ENCODE measurements around the gene MRPL52.

Gene MRPL52

DNA sequence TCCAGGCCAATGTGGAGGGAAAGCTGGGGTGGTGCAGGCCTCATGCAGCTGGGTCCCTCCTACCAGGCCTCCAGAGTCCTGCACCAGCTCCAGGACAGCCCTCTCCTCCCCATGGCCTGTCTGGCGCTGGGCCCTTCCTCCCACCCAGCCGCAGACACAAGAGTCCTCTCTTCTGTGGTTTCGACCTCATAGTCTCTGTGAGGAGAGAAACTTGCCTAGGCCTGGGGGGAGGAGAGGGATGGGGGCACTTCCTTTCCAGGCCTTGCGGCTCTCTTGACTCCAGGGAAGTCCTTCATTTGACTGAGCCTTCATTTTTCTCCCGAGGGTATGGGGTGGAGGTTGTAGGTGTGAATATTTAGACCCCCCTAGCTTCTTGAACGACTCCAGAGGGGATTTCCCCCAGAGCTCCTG lies 8.9 kb downstream of the MRPL52 start:
- POLR2A ChIA-PET = interaction anchor here (1.1 kb wide), 1 partner anchor 8 kb away, joined by 3 read pairs; no protein-coding TSS in a partner anchor
- CTCF ChIA-PET = interaction anchor here (0.5 to 1.7 kb wide), 6 partner anchors 12 to 282 kb away, joined by 3 to 13 read pairs (median 4); no protein-coding TSS in a partner anchor
- Histone ChIP-seq H3K36me3 (ENCODE audit: control insufficient read depth in 2 of 2, insufficient read depth in 1 of 2, low read length in 2 of 2) (peaks cover 10 to 18% of the 10 kb centered on the region in 2 experiments; a peak in 2 of 3 replicates), H3K27ac (ENCODE audit: extremely low read depth, low read depth, low read length) (no peak overlapping the region), H3K4me3 (ENCODE audit: low read depth, low read length) (no peak overlapping the region), H3K9me3 (ENCODE audit: control insufficient read depth, insufficient read depth, low read depth, low read length) (no peaks in the 10 kb centered on the region), H3K4me1 (ENCODE audit: control insufficient read depth, insufficient read depth, low read length) (no peaks in the 10 kb centered on the region)
- no peak for TF ChIP-seq ZNF426 (tag by site-specific recombination; IDR thresholded peaks at IDR 0.05)
- no peak for TF ChIP-seq MEIS1 (CRISPR knock-in tag; IDR thresholded peaks at IDR 0.05; ENCODE audit: borderline replicate concordance)
- TF ChIP-seq, protein P1, sequence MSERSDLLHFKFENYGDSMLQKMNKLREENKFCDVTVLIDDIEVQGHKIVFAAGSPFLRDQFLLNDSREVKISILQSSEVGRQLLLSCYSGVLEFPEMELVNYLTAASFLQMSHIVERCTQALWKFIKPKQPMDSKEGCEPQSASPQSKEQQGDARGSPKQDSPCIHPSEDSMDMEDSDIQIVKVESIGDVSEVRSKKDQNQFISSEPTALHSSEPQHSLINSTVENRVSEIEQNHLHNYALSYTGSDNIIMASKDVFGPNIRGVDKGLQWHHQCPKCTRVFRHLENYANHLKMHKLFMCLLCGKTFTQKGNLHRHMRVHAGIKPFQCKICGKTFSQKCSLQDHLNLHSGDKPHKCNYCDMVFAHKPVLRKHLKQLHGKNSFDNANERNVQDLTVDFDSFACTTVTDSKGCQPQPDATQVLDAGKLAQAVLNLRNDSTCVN (tag by site-specific recombination; optimal IDR thresholded peaks at IDR 0.05) = no peak
- TF ChIP-seq TCF7L2 (IDR thresholded peaks at IDR 0.05; ENCODE audit: borderline replicate concordance, low read depth, low read length) = no peak

DNA sequence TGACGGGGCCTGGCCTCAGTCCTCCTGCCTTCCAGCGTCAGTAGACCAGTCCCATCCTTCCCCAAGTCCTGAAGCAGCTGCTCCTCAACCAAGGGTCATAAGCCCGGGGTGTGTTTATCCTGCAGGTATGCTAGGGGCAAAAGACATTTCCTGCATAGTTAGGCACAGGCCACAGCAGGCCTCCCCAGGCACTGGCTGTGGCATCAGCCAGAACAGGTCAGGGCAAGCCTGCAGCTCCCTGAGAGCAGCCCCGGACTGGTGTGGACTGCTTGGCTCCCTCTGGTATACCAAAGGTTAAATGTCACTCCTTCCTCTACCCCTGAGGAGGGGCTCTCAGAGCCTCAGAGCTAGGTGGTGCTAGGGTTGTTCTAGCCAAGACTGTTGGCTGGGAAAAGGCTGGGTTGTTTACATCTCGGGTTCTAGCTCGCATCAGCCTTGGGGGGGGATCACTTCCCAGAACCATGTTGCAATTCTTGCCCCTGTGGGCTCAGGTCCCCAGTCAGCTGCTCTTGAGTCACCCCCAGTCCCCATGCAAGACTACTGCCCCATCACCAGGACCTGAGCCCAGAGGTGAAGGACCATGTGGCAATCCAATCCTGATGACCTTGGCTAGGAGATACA lies 9.6 kb downstream of the MRPL52 start:
- H3K4me1 ChIP-seq (ENCODE audit: control insufficient read depth, insufficient read depth, low read length) = no peaks in the 10 kb centered on the region
- TF ChIP-seq, protein P2, sequence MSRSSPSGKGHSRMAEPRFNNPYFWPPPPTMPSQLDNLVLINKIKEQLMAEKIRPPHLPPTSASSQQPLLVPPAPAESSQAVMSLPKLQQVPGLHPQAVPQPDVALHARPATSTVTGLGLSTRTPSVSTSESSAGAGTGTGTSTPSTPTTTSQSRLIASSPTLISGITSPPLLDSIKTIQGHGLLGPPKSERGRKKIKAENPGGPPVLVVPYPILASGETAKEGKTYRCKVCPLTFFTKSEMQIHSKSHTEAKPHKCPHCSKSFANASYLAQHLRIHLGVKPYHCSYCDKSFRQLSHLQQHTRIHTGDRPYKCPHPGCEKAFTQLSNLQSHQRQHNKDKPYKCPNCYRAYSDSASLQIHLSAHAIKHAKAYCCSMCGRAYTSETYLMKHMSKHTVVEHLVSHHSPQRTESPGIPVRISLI (tag by site-specific recombination; IDR thresholded peaks at IDR 0.05) = no peak
- TF ChIP-seq, protein P3, sequence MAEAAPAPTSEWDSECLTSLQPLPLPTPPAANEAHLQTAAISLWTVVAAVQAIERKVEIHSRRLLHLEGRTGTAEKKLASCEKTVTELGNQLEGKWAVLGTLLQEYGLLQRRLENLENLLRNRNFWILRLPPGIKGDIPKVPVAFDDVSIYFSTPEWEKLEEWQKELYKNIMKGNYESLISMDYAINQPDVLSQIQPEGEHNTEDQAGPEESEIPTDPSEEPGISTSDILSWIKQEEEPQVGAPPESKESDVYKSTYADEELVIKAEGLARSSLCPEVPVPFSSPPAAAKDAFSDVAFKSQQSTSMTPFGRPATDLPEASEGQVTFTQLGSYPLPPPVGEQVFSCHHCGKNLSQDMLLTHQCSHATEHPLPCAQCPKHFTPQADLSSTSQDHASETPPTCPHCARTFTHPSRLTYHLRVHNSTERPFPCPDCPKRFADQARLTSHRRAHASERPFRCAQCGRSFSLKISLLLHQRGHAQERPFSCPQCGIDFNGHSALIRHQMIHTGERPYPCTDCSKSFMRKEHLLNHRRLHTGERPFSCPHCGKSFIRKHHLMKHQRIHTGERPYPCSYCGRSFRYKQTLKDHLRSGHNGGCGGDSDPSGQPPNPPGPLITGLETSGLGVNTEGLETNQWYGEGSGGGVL (tag by site-specific recombination; IDR thresholded peaks at IDR 0.05) = peak; percentile 46
- TF ChIP-seq ZNF266 (tag by site-specific recombination; IDR thresholded peaks at IDR 0.05; ENCODE audit: low read depth) (no peak), KLF7 (tag by site-specific recombination; IDR thresholded peaks at IDR 0.05; ENCODE audit: borderline replicate concordance) (no peak)
- no peak overlapping the region for H3K4me3 ChIP-seq (ENCODE audit: low read depth, low read length)
- H3K27ac ChIP-seq (ENCODE audit: extremely low read depth, low read depth, low read length) = no peak overlapping the region
- POLR2A ChIA-PET = interaction anchor here (1.1 kb wide), 1 partner anchor 9 kb away, joined by 3 read pairs; no protein-coding TSS in a partner anchor
- CTCF ChIA-PET = interaction anchor here (0.5 to 2.7 kb wide), 9 partner anchors 12 to 282 kb away, joined by 3 to 13 read pairs (median 5); no protein-coding TSS in a partner anchor
- H3K9me3 ChIP-seq (ENCODE audit: control insufficient read depth, insufficient read depth, low read depth, low read length) = no peaks in the 10 kb centered on the region
- H3K36me3 ChIP-seq (ENCODE audit: control insufficient read depth in 2 of 2, insufficient read depth in 1 of 2, low read length in 2 of 2) = peaks cover 6 to 12% of the 10 kb centered on the region in 2 experiments; a peak in 2 of 3 replicates

DNA sequence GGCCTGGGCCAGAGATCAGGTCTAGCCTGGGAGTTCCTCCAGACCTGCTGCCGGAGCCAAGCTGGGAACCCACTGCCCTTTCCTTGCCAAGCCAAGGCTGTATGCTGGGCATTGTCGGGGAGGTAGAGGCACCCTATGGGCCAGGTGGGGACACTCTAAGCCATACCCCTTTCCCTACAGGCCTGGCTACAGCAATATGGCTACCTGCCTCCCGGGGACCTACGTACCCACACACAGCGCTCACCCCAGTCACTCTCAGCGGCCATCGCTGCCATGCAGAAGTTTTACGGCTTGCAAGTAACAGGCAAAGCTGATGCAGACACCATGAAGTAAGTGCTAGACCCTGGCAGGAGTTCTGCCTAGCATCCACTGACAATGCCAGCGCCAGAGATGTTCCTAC lies 11.6 kb downstream of the MRPL52 start:
- Histone ChIP-seq H3K9me3 (ENCODE audit: control insufficient read depth, insufficient read depth, low read depth, low read length) (no peaks in the 10 kb centered on the region), H3K4me3 (ENCODE audit: low read depth, low read length) (no peak overlapping the region), H3K36me3 (ENCODE audit: control insufficient read depth in 2 of 2, insufficient read depth in 1 of 2, low read length in 2 of 2) (no peaks in the 10 kb centered on the region; a peak in 1 of 3 replicates), H3K27ac (ENCODE audit: extremely low read depth, low read depth, low read length) (no peak overlapping the region), H3K4me1 (ENCODE audit: control insufficient read depth, insufficient read depth, low read length) (no peaks in the 10 kb centered on the region)
- ChIA-PET POLR2A (interaction anchor here (1.9 kb wide), 1 partner anchor 9 kb away, joined by 5 read pairs; no protein-coding TSS in a partner anchor), CTCF (interaction anchor here (0.6 to 2.7 kb wide), 3 partner anchors 12 to 18 kb away, joined by 3 to 8 read pairs (median 6); no protein-coding TSS in a partner anchor)
- TF ChIP-seq, protein P4, sequence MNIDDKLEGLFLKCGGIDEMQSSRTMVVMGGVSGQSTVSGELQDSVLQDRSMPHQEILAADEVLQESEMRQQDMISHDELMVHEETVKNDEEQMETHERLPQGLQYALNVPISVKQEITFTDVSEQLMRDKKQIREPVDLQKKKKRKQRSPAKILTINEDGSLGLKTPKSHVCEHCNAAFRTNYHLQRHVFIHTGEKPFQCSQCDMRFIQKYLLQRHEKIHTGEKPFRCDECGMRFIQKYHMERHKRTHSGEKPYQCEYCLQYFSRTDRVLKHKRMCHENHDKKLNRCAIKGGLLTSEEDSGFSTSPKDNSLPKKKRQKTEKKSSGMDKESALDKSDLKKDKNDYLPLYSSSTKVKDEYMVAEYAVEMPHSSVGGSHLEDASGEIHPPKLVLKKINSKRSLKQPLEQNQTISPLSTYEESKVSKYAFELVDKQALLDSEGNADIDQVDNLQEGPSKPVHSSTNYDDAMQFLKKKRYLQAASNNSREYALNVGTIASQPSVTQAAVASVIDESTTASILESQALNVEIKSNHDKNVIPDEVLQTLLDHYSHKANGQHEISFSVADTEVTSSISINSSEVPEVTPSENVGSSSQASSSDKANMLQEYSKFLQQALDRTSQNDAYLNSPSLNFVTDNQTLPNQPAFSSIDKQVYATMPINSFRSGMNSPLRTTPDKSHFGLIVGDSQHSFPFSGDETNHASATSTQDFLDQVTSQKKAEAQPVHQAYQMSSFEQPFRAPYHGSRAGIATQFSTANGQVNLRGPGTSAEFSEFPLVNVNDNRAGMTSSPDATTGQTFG (tag by site-specific recombination; IDR thresholded peaks at IDR 0.05; ENCODE audit: borderline replicate concordance) = no peak
- no peak for TF ChIP-seq ZNF830 (tag by site-specific recombination; IDR thresholded peaks at IDR 0.05; ENCODE audit: low read depth)
- TF ChIP-seq, protein P5, sequence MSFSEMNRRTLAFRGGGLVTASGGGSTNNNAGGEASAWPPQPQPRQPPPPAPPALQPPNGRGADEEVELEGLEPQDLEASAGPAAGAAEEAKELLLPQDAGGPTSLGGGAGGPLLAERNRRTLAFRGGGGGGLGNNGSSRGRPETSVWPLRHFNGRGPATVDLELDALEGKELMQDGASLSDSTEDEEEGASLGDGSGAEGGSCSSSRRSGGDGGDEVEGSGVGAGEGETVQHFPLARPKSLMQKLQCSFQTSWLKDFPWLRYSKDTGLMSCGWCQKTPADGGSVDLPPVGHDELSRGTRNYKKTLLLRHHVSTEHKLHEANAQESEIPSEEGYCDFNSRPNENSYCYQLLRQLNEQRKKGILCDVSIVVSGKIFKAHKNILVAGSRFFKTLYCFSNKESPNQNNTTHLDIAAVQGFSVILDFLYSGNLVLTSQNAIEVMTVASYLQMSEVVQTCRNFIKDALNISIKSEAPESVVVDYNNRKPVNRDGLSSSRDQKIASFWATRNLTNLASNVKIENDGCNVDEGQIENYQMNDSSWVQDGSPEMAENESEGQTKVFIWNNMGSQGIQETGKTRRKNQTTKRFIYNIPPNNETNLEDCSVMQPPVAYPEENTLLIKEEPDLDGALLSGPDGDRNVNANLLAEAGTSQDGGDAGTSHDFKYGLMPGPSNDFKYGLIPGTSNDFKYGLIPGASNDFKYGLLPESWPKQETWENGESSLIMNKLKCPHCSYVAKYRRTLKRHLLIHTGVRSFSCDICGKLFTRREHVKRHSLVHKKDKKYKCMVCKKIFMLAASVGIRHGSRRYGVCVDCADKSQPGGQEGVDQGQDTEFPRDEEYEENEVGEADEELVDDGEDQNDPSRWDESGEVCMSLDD (tag by site-specific recombination; IDR thresholded peaks at IDR 0.05) = no peak
- TF ChIP-seq, protein P6, sequence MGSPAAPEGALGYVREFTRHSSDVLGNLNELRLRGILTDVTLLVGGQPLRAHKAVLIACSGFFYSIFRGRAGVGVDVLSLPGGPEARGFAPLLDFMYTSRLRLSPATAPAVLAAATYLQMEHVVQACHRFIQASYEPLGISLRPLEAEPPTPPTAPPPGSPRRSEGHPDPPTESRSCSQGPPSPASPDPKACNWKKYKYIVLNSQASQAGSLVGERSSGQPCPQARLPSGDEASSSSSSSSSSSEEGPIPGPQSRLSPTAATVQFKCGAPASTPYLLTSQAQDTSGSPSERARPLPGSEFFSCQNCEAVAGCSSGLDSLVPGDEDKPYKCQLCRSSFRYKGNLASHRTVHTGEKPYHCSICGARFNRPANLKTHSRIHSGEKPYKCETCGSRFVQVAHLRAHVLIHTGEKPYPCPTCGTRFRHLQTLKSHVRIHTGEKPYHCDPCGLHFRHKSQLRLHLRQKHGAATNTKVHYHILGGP (tag by site-specific recombination; IDR thresholded peaks at IDR 0.05) = no peak
- TF ChIP-seq ZNF707 (tag by site-specific recombination; IDR thresholded peaks at IDR 0.05) = no peak
- TF ChIP-seq, protein P7, sequence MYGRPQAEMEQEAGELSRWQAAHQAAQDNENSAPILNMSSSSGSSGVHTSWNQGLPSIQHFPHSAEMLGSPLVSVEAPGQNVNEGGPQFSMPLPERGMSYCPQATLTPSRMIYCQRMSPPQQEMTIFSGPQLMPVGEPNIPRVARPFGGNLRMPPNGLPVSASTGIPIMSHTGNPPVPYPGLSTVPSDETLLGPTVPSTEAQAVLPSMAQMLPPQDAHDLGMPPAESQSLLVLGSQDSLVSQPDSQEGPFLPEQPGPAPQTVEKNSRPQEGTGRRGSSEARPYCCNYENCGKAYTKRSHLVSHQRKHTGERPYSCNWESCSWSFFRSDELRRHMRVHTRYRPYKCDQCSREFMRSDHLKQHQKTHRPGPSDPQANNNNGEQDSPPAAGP (tag by site-specific recombination; IDR thresholded peaks at IDR 0.05) = no peak
- no peak for TF ChIP-seq ZNF701 (tag by site-specific recombination; IDR thresholded peaks at IDR 0.05)
- no peak for TF ChIP-seq ZNF624 (tag by site-specific recombination; IDR thresholded peaks at IDR 0.05)
- TF ChIP-seq SCRT2 (tag by site-specific recombination; IDR thresholded peaks at IDR 0.05) = no peak
